Peyer's patch (tissue), 4 donors: ENCODE results near the gene CDH4.

Source experiments
- CTCF ChIP-seq, 6 experiments: fragments of 450-650 bp in 4 of 6; fragments of 200-600 bp in 2 of 6; sonication (generic) in 1 of 6; IDR thresholded peaks; one replicate each; pipeline ENCODE4 v1.5.1; 2017 to 2019; ENCODE audit warnings: antibody characterized with exemption in 6 of 6, mild to moderate bottlenecking in 3 of 6, moderate library complexity in 1 of 6
- POLR2A ChIP-seq, 2 donors: fragments of 450-650 bp; IDR thresholded peaks; one replicate each; pipeline ENCODE4 v1.5.1; 2017; ENCODE audit warnings: antibody characterized with exemption in 2 of 2, mild to moderate bottlenecking in 2 of 2, moderate library complexity in 2 of 2

- no peak for TF ChIP-seq POLR2A (IDR thresholded peaks at IDR 0.05)
- TF ChIP-seq CTCF (IDR thresholded peaks at IDR 0.05) = no peak
These were observed 711.1 kb downstream of the CDH4 start for GRCh38 chr20:61963149-61963548.
